DMS114 treated with DMSO at 0.1 percent for 48 hours (cell line): ENCODE measurements around the gene CALHM3.
"Not testable (repeated sequence)": the region's sequence is repeated elsewhere in the genome, so short reads cannot be mapped to it uniquely, and the experiment has no call there.

Source experiments
- DNase-seq: peaks from one replicate; lab custom pipeline; 2025; ENCODE audit not compliant: unreplicated experiment; lab: John Stamatoyannopoulos, UW

Gene CALHM3, protein sequence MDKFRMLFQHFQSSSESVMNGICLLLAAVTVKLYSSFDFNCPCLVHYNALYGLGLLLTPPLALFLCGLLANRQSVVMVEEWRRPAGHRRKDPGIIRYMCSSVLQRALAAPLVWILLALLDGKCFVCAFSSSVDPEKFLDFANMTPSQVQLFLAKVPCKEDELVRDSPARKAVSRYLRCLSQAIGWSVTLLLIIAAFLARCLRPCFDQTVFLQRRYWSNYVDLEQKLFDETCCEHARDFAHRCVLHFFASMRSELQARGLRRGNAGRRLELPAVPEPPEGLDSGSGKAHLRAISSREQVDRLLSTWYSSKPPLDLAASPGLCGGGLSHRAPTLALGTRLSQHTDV

DNA sequence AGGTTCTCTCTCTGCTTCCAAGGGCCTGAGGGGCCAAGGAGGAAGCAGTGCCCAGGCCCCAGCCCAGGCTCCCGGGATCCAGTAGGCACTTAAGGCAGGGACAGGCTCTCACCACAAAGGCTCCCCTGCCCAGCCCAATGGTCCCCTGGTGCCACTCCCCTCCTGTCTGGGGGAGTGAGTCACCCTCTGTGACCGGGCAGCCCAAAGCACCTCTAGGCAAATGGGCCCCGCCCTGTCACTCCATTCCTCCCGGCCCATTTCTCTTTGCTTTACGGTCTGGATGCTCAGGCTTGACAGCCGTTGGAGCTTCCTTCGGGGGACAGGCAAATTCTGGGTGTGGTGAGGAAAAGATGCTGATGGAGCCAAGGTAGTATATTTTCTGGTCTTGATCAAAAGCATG is at the start of gene CALHM3:
TSS of gene CALHM3 (minus strand) at position 106 of the 400 bp plus-strand sequence. CDS start 208 bp downstream, outside the sequence.
- DNase-seq = no peak

GRCh38 chr10:103528549-103528948 is 49.5 kb upstream of the CALHM3 start:
- no peak for DNase-seq

GRCh38 chr10:103527476-103527875 is 48.4 kb upstream of the CALHM3 start:
- not testable (repeated sequence) for DNase-seq

GRCh38 chr10:103525901-103526300 is 46.9 kb upstream of the CALHM3 start:
- no peak for DNase-seq

DNA sequence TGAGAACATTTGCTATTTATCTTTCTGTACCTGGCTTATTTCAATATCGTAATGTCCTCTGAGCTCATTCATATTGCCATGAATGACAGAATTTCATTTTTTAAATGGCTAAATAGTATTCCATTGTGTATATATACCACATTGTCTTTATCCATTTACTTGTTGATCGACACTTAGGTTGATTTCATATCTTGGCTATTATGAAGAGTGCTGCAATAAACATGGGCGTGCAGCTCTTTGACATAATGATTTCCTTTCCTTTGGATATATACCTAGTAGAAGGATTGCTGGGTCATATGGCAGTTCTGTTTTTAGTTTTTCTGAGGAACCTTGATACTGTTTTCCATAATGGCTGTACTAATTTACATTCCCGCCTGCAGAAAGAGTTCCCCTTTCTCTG is 44.6 kb upstream of the CALHM3 start:
- DNase-seq = no peak

DNA sequence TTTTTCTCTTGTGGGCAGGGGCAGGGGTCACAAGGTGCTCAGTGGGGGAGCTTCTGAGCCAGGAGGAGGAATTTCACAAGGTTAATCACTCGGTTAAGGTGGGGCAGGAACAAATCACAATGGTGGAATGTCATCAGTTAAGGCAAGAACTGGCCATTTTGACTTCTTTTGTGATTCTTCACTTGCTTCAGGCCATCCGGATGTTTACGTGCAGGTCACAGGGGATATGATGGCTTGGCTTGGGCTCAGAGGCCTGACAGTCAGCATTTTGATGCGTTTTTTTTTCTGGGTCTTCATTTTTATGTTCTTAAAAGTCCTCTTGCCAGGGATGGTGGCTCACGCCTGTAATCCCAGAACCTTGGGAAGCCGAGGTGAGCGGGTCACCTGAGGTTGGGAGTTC is 43.0 kb upstream of the CALHM3 start:
- DNase-seq = not testable (repeated sequence)

- no peak for DNase-seq
Observed at GRCh38 chr10:103519798-103520197, 40.8 kb upstream of the CALHM3 start.

GRCh38 chr10:103517234-103518085 is 38.4 kb upstream of the CALHM3 start:
- no peak for DNase-seq

DNA sequence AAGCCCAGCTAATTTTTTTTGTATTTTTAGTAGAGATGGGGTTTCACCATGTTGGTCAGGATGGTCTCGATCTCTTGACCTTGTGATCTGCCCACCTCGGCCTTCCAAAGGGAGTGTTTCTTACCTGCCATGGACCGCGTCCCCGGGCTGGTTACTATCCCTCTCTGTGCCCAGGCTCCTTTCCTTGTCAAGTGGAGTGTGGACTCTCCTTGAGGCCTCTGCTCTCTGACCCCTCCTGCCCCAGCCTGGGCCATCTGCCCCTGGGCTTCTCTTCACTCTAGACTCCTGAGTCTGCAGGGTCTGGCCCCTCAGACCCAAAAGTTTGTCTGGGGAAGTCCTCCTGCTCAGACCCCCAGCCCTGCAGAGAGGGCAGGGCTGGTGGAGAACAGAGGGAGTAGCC is 35.2 kb upstream of the CALHM3 start:
- no peak for DNase-seq

- no peak for DNase-seq
Observed at GRCh38 chr10:103513380-103514060, 34.5 kb upstream of the CALHM3 start.

DNA sequence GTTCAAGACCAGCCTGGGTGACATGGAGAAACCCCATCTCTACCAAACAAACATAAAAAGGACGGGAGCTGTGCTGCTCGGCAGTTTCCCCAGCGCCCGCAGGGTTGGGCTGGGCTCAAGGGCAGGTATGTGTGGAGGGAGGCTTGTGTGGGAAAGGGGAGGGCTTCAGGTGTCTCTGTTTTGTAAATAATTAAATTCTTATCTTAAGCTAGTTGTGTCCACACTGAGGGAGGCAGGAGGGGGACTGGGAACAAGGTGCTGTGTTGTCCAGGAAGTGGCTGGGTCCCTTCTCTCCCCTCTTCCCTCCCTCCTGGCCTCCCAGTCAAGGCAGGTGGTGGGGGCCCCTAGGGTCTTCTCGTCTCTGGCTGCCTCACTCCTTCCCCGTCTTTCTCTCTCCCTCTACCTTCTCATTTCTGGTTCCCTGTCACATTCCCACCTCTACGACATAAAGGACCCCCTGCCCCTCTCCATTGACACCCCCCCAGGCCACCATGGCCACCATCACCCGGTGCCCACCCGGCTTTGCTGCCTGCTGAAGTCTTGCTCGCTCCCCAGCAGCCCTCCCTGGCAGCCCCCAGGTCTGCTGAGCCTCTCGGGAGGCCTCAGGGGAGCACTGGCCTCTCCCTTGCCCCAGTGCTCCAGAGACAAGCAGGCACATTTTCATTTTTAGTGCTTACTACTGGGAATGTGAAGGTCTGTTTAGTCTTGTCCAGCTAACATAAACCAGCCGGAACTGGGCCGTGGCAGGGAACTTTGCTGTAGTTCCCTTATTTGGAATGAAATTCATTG is 33.7 kb upstream of the CALHM3 start:
- DNase-seq = no peak

GRCh38 chr10:103512166-103512565 is 33.1 kb upstream of the CALHM3 start:
- DNase-seq = no peak

- DNase-seq = no peak
Observed at GRCh38 chr10:103510791-103511752, 32.0 kb upstream of the CALHM3 start.

DNA sequence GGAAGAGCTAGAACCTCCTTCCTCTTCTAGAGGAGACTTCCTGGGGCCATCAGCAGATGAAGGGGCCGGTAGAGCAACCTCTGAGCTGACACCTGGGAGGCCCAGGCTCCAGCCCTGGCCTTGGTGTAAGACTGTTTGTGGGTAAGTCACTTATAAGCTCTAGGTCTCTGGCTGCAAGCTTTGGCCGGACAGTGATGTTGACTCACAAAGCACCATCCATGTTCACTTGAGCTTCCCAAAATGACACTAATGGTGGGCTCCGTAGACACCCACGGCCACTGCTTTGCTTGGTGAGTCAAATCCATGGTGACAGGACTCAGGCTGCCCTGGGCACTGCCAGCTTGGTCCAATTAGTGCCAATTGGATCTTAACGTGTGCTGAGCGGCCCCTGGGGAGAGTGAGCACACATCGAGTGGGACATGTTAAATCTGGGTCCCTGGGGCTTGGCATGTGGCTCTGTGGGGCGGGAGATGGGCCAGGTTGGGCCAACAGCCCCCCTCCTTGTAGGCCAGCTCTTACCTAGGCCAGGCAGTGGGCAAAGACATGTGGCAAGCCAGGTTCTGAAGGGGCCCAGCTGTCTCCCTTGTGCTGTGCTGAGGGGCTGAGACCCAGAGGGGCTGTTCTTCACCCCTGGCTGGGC is 31.1 kb upstream of the CALHM3 start:
- DNase-seq = no peak

DNA sequence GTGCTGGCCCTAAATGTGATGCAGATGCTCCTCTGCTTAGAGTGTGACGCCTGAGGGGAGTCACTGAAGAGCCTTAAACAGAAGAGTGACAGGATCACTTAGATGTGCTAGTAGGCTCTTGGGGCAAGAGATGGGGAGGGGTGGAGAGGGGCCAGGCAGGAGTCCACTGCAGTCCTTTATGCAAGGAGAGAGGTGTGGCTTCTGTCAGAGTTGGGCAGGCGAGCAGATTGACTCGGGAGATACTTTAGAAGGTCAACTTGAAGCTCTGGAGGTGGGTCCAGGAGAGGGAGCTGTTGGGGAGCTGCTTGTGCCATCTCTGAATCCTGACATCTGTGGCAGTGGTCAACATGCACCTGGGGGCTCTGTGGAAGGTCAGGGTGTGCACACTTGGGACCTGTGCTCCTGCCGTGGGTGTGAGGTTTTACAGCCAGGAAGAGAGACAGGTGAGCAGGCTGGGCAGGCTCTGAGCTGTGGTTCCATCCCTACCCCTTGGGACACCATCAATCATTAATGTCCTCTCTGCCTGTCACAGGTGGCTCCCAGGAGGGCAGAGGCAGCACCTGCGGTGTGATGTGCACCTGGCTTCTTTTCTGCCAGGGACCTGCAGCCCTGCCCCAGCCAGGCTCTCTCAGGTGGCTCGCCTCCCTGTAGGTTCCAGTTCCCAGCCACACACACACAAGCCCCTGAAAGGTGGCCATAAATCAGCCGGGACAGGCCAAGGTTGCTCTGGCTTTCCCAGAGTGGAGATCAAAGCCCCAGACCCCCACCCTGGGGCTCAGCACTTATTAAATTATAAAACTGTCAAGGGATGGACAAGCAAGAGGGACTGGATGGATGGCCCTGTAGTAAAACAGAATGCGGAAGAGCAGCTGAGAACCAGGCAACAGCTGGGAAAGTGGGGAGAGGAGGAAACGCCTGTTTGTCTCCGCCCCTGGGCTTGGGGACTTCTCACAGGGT is 28.5 kb upstream of the CALHM3 start:
- DNase-seq = no peak

DNA sequence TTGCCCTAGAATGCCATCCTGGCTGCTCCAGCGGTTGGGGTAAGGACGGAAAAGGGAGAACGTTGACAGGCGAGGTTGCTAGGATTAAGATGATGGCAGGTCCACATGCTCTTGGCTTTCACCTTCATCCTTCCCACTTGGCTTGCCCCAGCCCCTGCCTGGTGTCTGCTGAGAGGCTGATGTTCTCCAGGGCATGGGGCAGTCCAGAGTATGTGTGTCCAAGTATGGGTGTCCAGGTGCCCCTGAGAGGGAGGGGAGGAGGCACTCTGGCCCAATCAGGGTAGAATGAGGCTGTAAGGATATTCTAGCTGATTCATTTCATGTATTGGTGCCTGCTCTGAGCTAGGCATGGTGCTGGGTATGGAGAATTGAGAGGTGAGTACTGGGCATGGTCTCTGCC is 27.0 kb upstream of the CALHM3 start:
- no peak for DNase-seq

DNA sequence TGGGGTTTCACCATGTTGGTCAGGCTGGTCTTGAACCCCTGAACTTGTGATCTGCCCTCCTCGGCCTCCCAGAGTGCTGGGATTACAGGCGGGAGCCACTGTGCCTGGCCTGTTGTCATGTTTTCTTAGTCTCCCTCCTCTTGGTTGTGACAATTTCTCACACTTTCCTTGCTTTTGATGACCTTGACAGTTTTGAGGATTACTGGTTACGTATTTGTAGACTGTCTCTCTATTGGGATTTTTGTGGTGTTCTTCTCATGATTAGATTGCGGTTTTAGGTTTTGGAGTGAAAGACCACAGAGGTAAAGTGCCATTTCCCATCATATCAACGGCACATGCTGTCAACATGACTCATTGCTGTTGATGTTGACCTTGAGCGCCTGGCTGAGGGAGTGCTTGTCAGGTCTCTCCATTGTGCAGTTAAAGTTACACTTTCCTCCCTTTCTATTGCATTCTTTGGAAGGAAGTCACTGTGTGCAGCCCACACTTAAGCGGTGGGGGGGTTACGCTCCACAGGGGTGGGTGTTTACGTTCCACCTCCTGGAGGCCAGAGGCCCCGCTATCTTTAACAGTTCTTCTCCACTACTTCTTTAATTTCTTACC is 25.2 kb upstream of the CALHM3 start:
- no peak for DNase-seq

DNA sequence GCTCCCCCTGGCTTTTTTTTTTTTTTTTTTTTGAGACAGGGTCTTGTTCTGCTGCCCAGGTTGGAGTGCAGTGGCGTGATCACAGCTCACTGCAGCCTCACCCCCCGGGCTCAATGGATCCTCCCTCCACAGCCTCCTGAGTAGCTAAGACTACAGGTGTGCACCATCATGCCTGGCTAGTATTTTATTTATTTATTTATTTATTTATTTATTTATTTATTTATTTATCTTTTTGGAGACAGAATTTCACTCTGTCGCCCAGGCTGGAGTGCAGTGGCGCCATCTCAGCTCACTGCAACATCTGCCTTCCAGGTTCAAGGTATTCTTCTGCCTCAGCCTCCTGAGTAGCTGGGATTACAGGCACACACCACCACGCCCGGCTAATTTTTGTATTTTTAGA is 24.7 kb upstream of the CALHM3 start:
- not testable (repeated sequence) for DNase-seq
